GM12801 (cell line): ENCODE results near the gene KCNJ6.

Source experiments
- TF ChIP-seq, protein P1 (sequence below): IDR thresholded peaks from one replicate; pipeline ENCODE4 v1.5.1; 2011; ENCODE audit warnings: control low read depth; ENCODE audit not compliant: insufficient read length; ENCODE audit errors: extremely low read depth

The KCNJ6 gene

DNA sequence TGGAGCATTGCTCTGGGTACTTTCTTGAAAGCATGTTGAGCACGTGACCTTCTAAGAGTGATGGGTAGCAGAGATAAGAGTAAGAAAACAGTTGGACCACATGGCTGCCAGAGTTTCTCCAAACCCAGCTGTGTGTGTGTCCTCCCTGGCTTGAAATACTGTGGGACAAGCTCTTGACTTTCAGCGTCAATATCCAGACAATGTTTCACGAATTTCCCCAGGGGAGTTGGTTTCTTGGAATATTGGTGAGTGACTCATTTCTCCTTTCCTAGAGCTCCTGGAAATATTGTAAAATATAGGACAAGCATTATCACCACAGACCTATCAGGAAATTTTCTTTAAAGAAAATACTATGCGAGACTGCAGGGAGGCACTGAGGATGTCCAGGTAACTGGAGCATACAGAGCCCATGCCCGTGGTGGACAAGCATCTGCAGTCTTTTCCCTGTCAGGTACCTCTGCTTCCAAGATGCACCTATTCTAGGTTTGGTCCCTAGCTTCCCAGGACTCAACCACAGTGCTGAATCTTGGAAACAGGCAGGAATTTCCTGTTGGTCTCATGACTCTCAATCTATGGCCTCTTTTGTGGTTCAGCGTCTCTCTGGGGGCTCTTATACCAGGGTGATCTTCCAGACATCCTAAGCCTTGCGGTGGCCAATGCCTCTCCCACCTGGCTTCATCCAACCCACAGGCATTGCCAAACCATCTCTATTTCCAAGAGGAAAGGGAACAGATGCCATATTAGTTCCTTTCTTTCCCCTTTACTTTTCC is 67.4 kb downstream of the KCNJ6 start:
- TF ChIP-seq, protein P1, sequence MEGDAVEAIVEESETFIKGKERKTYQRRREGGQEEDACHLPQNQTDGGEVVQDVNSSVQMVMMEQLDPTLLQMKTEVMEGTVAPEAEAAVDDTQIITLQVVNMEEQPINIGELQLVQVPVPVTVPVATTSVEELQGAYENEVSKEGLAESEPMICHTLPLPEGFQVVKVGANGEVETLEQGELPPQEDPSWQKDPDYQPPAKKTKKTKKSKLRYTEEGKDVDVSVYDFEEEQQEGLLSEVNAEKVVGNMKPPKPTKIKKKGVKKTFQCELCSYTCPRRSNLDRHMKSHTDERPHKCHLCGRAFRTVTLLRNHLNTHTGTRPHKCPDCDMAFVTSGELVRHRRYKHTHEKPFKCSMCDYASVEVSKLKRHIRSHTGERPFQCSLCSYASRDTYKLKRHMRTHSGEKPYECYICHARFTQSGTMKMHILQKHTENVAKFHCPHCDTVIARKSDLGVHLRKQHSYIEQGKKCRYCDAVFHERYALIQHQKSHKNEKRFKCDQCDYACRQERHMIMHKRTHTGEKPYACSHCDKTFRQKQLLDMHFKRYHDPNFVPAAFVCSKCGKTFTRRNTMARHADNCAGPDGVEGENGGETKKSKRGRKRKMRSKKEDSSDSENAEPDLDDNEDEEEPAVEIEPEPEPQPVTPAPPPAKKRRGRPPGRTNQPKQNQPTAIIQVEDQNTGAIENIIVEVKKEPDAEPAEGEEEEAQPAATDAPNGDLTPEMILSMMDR, result no peak

DNA sequence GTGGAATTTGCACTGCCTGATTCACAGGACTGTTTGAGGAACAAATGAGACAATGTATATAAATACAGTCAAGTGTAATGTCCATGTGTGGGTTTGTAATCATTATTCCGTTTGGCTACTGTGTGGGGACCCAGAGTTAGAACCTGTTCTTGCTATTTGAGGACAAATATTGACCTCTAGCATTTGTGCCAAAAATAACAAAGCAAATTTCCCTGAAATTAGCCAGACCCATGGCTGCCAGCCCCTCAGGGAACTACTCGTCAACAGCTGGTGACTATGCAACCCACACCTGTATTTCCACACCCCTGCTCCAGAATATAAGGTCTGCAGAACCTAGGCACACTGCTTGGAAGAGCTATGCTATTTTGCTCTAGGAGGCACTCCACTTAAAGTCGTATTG is 70.7 kb downstream of the KCNJ6 start:
- TF ChIP-seq, protein P1, result no peak

DNA sequence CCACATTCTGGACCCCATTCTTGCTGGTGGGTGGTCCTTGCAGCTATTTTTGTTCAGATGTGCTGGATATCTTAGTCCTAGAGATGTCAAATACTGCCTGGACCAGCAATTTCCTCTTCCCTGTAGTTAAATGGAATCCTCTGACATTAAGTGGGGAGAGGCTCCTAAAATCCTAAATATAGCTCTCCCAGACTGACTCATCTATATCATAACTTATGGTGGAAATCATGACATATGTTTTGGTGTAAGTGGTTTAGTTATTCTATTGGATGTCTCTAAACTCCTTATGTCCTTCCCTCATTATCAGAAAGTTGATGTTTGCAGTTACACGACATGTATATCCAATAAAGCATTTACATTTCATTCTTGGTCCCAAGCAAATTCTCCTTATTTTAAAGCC is 73.1 kb downstream of the KCNJ6 start:
- TF ChIP-seq, protein P1, result no peak

DNA sequence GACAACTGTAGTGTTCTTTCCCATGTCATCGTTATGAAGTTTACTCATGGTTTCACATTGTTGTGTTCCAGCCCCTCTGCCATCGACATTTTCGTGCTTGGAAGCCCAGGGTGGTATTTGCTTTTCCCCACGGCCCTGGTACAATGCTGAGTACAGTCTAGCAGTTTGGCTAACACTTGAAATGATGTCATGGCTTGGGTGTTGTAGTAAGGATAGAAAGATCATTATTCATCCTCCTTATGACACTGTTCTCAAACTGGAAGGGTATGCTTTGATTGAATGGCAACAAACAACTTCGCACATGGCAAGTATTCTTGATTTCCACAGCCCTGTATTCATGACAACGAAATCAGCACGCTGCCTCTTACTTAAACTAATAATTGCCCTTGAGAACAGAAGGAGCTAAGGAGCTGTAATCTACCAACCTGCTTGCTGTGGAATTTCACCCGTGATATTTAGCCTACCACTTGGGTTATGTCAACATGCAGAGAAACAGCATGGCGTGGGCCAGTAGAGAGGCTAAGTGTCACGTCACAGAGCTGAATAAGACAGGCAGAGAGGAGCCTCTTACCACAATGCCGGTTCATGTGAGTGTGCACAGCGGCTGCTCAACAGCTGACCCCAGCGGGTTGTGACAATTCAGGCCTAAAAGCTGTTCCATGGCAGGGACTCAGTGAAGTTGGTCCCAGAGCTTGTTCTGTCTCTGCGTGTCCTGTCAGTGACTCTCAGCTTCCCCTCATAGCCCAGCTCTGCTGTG is 73.9 kb downstream of the KCNJ6 start:
- TF ChIP-seq, protein P1, result no peak

DNA sequence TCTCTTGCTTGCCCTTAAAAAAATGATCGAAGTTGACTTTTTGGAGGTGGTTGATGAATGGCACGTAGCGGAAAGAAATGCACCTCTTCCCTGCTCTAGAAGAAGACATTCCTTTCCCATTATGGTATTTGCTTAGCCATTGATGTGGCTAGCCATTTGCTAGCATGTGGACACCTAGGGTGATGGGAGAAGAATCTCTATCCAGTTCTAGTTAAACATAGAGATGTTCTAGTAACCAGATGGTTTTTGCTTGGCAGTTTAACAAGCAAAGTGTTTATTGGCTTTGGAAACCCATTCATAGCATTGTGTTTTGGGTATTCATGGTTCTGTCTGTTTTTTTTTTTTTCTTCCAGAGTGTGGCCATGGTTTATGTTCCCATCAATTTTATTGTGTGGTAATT is 78.9 kb downstream of the KCNJ6 start:
- TF ChIP-seq, protein P1, result no peak

DNA sequence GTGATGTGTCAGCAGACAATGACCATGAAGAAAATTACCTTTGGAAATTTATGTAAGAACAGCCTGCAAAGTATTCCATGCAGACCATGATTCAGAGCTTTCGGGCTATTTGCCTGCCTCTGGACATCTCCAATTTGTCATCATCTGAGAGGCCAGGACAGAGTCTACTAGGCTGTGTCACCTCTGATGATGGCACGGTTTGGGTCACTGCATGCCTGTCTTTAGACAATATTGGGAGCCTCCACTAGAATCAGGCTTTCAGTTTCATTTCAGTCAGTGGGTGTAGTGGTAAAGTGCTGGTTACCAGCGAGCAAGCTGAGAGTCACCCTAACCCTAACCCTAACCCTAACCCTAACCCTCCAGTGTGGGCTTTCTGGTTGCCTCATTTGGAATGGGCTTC is 80.8 kb downstream of the KCNJ6 start:
- TF ChIP-seq, protein P1, result no peak

DNA sequence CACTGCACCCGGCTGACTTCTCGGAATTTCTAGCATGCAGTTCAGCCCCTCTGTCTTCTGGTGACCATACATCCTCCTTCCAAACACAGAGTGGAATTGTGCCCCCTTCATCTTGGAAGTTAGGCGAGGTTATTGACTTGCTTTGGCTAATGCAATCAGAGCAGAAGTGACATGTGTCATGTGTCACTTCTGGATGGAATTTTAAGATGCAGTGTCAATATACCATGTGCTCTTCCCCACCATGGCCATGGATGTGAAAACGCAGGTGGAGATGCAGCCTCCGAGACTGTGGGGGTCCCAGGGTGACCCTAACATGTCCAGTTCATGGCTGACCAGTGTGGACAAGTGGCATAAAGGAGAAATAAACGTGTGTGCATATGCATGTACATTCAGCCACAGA is 83.0 kb downstream of the KCNJ6 start:
- TF ChIP-seq, protein P1, result no peak
